Activated T-cell treated with anti-CD3 and anti-CD28 coated beads for 4 hours (primary cell): ENCODE data around the gene CDR2.
"Not testable (repeated sequence)": the region's sequence is repeated elsewhere in the genome, so short reads cannot be mapped to it uniquely, and the experiment has no call there.

ENCODE experiments used
- DNase-seq: peaks from one replicate; pipeline ENCODE4 v3.0.0-alpha.2; 2020

The CDR2 gene

GRCh38 chr16:22374311-22375116 is at the start of gene CDR2:
TSS of gene CDR2 (minus strand) at chr16:22374619. CDS start at chr16:22374309, 310 bp downstream.
- DNase-seq: peak; percentile 96

DNA sequence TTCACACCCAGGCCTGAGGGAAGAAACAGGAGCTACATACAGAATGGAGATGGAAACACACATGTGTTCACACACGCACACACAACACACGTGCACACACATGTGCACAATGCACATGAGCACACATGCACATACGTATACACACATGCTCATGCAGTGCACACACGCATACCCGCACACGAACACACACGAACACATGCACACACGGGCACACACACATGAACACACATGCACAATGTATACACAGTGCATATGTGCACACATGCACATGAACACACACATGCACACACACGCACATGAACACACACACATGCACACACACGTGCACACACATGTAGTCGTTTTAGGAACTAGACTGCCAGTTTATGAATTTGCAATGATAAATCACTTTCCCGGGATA is 49.3 kb upstream of the CDR2 start:
- no peak for DNase-seq

GRCh38 chr16:22421136-22421535 is 46.7 kb upstream of the CDR2 start:
- DNase-seq: no peak

DNA sequence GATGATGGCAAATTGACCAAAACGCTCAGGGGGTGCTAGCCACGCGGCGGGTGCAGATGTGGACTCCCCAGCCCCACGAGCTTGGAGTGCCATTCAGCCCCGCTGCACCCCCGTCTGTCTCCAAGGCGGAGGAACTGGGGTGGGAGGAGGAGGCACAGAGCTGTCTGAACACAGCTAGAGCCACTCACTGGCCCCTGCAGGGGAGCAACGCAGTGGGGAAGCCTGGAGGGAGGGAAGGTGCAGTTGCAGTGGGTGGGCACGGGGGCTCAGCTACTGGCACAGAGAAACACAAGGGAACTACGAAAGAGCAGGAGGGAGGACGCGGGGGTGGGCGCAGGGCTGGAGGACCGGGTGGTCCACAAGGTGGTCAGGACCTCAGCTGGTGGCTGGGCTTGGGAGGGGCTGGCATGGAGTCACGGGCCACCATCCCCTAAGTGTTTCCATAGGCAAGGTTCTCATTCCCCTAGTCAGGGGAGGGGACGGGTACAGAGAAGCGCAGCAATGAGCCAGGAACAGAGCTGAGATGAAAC is 46.3 kb upstream of the CDR2 start:
- no peak for DNase-seq

GRCh38 chr16:22419908-22420307 is 45.5 kb upstream of the CDR2 start:
- no peak for DNase-seq

- no peak for DNase-seq
These were observed 44.4 kb upstream of the CDR2 start for GRCh38 chr16:22418826-22419225.

- DNase-seq: not testable (repeated sequence)
These were observed 43.4 kb upstream of the CDR2 start for GRCh38 chr16:22417798-22418197.

DNA sequence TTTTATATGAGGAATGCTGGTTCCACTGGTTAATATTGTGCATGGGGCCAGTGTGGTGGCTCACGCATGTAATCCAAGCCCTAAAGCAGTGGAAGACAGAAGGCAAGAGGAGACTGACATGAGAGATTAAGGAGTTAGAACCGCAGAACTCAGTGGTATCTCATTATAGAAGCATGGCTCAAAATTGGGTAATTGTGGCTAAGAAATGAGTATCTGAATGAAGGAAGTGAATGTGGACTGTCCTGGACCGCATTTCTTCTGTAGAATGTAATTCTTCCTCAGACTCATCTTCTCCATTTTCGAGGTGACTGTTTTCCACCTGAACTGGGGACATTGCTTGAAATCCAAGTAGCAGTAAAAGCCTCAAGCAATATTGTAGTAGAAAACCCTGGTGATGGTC is 42.6 kb upstream of the CDR2 start:
- DNase-seq: no peak

GRCh38 chr16:22413819-22414218 is 39.4 kb upstream of the CDR2 start:
- no peak for DNase-seq

GRCh38 chr16:22407486-22407885 is 33.1 kb upstream of the CDR2 start:
- DNase-seq: no peak

GRCh38 chr16:22402191-22402590 is 27.8 kb upstream of the CDR2 start:
- no peak for DNase-seq

- DNase-seq: no peak
These were observed 26.5 kb upstream of the CDR2 start for GRCh38 chr16:22400900-22401299.

- no peak for DNase-seq
These were observed 23.5 kb upstream of the CDR2 start for GRCh38 chr16:22397931-22398330.

DNA sequence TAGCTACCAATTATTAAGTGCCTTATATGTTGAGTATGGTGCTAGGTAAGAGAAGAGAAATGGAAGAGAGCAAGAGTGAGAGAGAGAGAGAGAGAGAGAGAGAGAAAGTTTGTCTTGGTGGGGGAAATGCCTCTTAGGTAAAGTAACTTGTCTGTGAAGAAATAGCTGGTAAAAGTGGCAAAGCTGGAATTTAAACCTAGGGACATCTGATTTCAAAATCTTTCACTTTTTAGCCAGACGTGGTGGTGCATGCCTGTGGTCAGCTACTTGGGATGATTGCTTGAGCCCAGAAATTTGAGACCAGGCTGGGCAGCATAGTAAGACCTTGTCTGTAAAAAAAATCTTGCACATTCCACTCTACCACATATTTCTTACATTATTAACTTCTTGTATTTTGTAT is 23.0 kb upstream of the CDR2 start:
- no peak for DNase-seq

GRCh38 chr16:22395960-22396359 is 21.5 kb upstream of the CDR2 start:
- DNase-seq: no peak

DNA sequence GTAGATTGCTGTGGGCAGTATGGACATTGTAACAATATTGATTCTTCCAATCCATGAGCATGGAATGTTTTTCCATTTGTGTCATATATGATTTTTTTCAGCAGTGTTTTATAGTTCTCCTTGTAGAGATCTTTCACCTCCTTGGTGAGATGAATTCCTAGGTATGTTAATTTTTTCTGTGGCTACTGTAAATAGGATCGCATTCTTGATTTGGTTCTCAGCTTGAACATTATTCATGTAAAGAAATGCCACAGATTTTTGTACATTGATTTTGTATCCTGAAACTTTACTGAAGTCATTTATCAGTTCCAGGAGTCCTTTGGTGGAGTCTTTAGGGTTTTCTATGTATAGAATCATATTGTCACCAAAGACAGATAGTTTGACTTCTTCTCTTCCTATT is 19.7 kb upstream of the CDR2 start:
- no peak for DNase-seq

GRCh38 chr16:22388101-22388644 is 13.8 kb upstream of the CDR2 start:
- no peak for DNase-seq

DNA sequence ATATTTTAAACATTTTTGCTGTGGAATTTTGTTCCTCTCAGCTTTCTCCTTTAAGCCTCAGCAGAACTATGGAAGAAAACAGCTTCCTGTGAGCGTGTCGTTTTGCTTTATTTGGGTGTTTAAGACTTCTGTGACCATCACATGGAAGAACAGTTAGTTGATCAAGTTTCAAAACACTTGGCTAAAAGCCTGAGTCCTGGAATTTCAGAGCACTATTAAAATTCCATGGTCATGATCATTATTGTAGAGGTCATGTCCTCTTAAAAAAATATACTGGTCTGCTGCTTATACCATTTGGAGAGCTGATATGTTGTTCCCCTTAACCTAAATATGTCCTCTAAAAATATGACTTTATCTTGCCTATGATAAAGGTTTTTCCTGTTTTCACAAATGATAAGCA is 12.6 kb upstream of the CDR2 start:
- no peak for DNase-seq

DNA sequence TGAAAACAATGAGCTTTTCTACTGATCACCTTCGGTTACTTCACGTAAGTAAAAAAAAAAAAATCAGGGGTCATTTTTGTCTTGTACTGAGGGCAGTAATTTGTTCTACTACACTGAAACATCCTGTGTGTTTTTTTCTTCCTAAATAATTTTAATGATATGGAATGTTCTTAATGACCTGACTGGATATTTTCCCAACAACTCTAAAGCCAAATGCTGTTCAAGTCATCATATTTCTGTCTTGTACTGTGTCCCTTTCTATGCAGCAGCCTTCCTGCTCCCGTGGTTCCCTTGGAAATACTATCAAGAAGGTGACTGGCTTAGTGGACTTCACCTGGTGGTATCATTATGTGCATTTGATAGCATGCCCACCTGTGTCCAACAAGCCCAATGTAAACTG is 10.8 kb upstream of the CDR2 start:
- no peak for DNase-seq

GRCh38 chr16:22383827-22384226 is 9.4 kb upstream of the CDR2 start:
- DNase-seq: no peak

GRCh38 chr16:22381392-22381791 is 7.0 kb upstream of the CDR2 start:
- no peak for DNase-seq

GRCh38 chr16:22380529-22380928 is 6.1 kb upstream of the CDR2 start:
- DNase-seq: no peak

DNA sequence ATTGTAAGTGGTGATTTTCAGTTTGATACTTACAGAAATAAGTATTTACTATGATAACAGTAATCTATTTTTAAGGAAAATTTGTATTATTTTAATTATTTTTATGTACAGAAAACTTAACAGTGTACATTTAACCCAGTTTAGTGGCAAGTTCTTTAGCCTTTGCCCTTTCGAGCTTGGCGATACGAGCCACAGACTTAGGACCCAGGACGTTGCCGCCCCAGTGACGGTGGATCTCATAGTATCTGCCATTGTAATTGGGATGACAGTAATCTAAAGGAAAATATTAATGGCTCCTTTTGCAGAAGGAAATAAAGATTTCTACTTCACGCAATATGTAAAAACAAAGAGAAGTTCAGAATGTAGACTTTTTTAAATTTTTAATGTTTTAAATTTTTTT is 5.2 kb upstream of the CDR2 start:
- no peak for DNase-seq

GRCh38 chr16:22375963-22376640 is 1.7 kb upstream of the CDR2 start:
- DNase-seq: no peak
